ENCODE measurements around the gene NFKBIL1.
A peak's percentile ranks its signal among the peaks of the same experiment; 100 is the strongest.
"Not testable (repeated sequence)": the region's sequence is repeated elsewhere in the genome, so short reads cannot be mapped to it uniquely, and the experiment has no call there.

Gene NFKBIL1

GRCh38 chr6:31586008-31586407, 38.6 kb downstream of the NFKBIL1 start, which contains the start of gene LST1:
LST1 (plus strand) TSS chr6:31586277; CDS start chr6:31587300, 1,023 bp downstream.
- TF ChIP-seq SPI1 (IDR thresholded peaks at IDR 0.05; ENCODE audit: low read depth, low read length) (peak; percentile 18; the same call in 1 of the 2 replicates), POLR2A (IDR thresholded peaks at IDR 0.05; ENCODE audit: low read depth, low read length) (no peak)
- DNase-seq (ENCODE audit: insufficient read length, low spot score) (no peak), FAIRE-seq (no peak)

- TF ChIP-seq PAX5 (IDR thresholded peaks at IDR 0.05; ENCODE audit: insufficient read depth, low read length, severe bottlenecking) (no peak), SPI1 (IDR thresholded peaks at IDR 0.05; ENCODE audit: low read depth, low read length) (peak; percentile 89), TAF1 (IDR thresholded peaks at IDR 0.05; ENCODE audit: low read depth, low read length) (no peak; the same call in 1 of the 2 replicates), POLR2A (IDR thresholded peaks at IDR 0.05; ENCODE audit: low read depth, low read length) (0 out of 2 replicates have a peak, but pooled peaks have one; percentile 47)
- DNase-seq (ENCODE audit: insufficient read length, low spot score): no peak
- FAIRE-seq: peak; percentile 93
Measured at GRCh38 chr6:31586599-31587281, 39.3 kb downstream of the NFKBIL1 start.

GRCh38 chr6:31587791-31588777, 40.7 kb downstream of the NFKBIL1 start:
- TF ChIP-seq SPI1 (IDR thresholded peaks at IDR 0.05; ENCODE audit: low read depth, low read length): no peak
- no peak for TF ChIP-seq POU2F2 (IDR thresholded peaks at IDR 0.05; ENCODE audit: low read depth, low read length)
- no peak for TF ChIP-seq PAX5 (IDR thresholded peaks at IDR 0.05; ENCODE audit: insufficient read depth, low read length, severe bottlenecking)
- no peak for TF ChIP-seq POLR2AphosphoS5 (IDR thresholded peaks at IDR 0.05; ENCODE audit: low read depth, low read length)
- TF ChIP-seq TAF1 (IDR thresholded peaks at IDR 0.05; ENCODE audit: low read depth, low read length): no peak
- no peak for TF ChIP-seq POLR2A (IDR thresholded peaks at IDR 0.05; ENCODE audit: low read depth, low read length)
- no peak for FAIRE-seq
- no peak for DNase-seq (ENCODE audit: insufficient read length, low spot score)

- FAIRE-seq (no peak), DNase-seq (ENCODE audit: insufficient read length, low spot score) (no peak)
- no peak for TF ChIP-seq POLR2A (IDR thresholded peaks at IDR 0.05; ENCODE audit: low read depth, low read length)
- no peak for TF ChIP-seq POU2F2 (IDR thresholded peaks at IDR 0.05; ENCODE audit: low read depth, low read length)
- TF ChIP-seq SPI1 (IDR thresholded peaks at IDR 0.05; ENCODE audit: low read depth, low read length): no peak
- no peak for TF ChIP-seq PAX5 (IDR thresholded peaks at IDR 0.05; ENCODE audit: insufficient read depth, low read length, severe bottlenecking)
- no peak for TF ChIP-seq TAF1 (IDR thresholded peaks at IDR 0.05; ENCODE audit: low read depth, low read length)
- TF ChIP-seq POLR2AphosphoS5 (IDR thresholded peaks at IDR 0.05; ENCODE audit: low read depth, low read length): no peak
Measured at GRCh38 chr6:31588871-31589650, 41.7 kb downstream of the NFKBIL1 start.

DNA sequence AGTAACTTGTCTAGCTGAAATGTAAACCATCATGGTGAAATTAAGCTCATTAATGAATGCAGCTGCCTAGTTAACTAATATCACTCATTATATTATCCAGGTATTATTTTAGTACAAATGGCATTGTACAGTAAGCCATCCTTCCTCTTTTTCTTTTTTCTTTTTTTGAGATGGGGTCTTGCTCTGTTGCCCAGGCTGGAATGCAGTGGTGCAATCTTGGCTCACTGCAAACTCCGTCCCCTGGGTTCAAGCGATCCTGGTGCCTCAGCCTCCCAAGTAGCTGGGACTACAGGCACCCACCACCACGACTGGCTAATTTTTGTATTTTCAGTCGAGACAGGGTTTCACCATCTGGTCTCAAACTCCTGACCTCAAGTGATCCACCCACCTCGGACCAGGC, 43.3 kb downstream of the NFKBIL1 start:
- not testable (repeated sequence) for FAIRE-seq; DNase-seq (ENCODE audit: insufficient read length, low spot score)

- TF ChIP-seq POLR2A (IDR thresholded peaks at IDR 0.05; ENCODE audit: low read depth, low read length): no peak
- FAIRE-seq (no peak), DNase-seq (ENCODE audit: insufficient read length, low spot score) (no peak)
Measured at GRCh38 chr6:31592396-31592771, 45.0 kb downstream of the NFKBIL1 start.

DNA sequence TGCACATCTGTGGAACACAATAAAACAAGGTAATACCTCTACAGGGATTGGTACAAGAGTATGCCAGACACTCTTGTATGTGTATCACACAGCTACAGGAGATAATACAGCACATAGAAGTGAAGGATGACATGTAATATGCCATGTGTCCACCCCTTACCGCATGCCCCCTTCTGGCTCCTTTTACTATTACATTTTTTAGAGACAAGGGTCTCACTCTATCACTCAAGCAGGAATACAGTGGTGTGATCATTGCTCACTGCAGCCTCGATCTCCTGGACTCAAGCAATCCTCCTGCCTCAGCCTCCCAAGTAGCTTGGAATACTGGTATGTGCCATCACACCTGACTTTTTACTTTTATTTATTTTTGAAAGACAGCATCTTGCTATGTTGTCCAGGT, 49.6 kb downstream of the NFKBIL1 start:
- FAIRE-seq (peak; percentile 69), DNase-seq (ENCODE audit: insufficient read length, low spot score) (no peak)
- TF ChIP-seq SPI1 (IDR thresholded peaks at IDR 0.05; ENCODE audit: low read depth, low read length): no peak
- no peak for TF ChIP-seq POLR2A (IDR thresholded peaks at IDR 0.05; ENCODE audit: low read depth, low read length)
- TF ChIP-seq TAF1 (IDR thresholded peaks at IDR 0.05; ENCODE audit: low read depth, low read length): no peak
- no peak for TF ChIP-seq POLR2AphosphoS5 (IDR thresholded peaks at IDR 0.05; ENCODE audit: low read depth, low read length)
- no peak for TF ChIP-seq POU2F2 (IDR thresholded peaks at IDR 0.05; ENCODE audit: low read depth, low read length)
- TF ChIP-seq PAX5 (IDR thresholded peaks at IDR 0.05; ENCODE audit: insufficient read depth, low read length, severe bottlenecking): no peak

GRCh38 chr6:31607317-31607716, 59.9 kb downstream of the NFKBIL1 start:
- DNase-seq (ENCODE audit: insufficient read length, low spot score) (no peak), FAIRE-seq (no peak)
- TF ChIP-seq POLR2A (IDR thresholded peaks at IDR 0.05; ENCODE audit: low read depth, low read length) (no peak), TAF1 (IDR thresholded peaks at IDR 0.05; ENCODE audit: low read depth, low read length) (no peak)

Data from GM12891 (cell line).